HUDEP-2 (cell line): ENCODE results near the gene LPP.

Experiments used
- DNase-seq, 76 experiments: peaks; one replicate each; lab custom pipeline; 2025; ENCODE audit not compliant: unreplicated experiment in 76 of 76; lab: John Stamatoyannopoulos, UW

LPP gene

DNA sequence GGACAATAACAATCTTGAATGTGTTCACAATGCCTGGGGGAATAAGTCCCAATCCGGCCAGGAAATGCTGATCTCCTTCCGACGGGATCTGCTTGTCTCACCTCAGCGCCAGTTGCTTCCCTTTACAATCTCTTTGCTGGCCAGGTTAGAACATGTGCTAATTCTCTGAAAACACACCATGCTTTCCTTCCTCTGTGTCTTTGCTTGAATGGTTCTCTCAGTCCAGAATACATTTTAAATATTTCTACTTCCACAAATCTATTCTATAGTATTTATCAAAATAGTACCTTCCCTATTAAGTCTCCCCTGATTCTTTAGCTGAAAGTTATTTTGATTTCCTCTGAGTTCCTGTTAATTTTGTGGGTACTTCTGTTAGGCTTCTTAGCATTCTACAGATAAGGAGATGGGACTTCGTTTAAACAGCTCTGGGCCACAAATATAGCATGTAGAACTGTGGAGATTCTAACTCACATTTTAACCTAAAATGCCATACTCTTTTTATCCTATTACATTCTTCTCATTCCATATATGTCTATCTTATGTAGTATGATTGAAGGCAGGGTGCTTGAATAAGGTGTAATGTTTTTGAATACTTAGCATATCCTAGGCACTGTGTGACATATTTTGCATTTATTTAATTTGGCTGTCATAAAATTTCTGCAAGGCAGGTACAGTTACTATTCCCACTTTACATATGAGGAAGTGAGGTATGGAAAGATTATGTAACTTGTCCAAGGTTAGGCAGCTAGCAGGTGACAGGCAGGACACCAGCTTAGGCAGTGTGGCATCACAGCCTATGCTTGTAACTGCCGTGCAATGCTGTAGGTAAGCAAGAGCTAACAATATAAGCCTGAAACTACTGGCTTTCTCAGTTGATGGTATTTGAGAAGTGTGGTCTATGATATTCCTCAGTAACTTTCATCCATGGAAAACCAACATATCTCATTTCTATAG lies 299.8 kb downstream of the LPP start:
- no peak for DNase-seq

DNA sequence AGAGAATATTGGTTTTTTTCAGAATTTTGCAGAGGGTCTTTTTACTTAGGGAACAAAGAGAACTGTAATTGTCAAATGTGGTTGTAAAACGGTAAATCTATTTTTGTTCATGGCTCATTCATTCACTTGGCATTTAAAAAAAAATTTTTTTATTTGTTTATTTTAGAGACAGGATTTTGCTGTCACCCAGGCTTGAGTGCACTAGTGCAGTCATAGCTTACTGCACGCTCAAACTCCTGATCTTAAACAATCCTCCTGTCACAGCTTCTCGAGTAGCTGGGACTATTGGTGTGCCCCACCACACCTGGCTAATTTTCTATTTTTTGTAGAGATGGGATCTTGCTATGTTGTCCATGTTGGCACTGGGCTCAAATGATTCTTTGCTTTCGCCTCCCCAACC lies 301.8 kb downstream of the LPP start:
- no peak for DNase-seq

DNA sequence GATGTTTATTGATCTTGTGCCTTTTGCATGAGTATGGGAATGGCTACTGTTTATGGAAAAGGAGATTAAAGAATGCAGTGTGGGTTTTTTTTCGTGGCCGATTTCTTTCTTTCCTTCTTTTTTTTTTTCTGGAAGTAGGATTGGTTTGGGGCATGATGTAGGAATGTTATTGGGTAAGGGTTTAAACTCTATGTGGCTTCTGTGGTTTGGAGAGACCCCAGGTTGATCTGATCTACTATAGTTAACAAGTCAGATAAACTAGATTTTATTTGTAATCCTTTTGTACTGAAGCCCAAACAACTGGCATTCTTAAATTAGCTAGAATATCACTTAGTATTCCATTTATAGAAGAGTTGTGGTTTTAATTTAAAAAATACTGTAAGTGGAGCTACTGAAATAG lies 304.8 kb downstream of the LPP start:
- no peak for DNase-seq

DNA sequence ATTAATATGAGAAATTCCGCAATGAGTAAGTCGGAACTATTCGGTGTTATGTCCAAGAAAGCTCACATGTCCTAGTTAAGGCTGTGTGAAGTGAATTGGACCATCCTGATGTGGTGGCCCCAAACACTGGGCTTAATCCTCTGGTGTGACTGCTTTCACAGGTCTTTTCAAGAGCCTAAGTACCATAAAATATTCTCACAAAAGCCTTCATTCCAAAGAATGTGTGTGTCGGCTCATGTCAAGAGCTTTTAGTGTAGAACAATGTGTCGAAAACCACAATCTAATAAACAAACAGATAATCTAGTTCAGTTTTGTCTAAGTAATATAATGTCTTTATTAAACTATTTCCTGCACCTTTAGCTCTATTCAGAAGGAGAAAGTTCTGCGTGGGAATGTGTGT lies 311.4 kb downstream of the LPP start:
- no peak for DNase-seq

DNA sequence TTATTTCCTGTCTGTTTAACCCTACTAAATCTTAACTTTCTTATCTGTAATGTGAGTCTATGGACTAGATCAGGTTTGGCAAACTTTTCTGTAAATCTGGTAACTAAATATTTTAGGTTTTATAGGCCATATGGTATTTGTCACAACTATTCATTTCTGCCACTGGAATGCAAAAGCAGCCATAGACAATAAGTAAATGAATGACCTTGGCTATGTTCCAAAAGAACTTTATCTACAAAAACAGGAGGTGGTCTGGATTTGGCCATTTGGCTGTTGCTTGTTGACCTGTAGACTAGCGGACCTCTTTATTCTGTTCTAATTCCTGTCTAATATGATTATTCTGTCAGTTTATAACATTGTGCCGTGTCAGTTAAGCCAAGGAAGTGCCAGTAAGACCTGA lies 314.2 kb downstream of the LPP start:
- no peak for DNase-seq

DNA sequence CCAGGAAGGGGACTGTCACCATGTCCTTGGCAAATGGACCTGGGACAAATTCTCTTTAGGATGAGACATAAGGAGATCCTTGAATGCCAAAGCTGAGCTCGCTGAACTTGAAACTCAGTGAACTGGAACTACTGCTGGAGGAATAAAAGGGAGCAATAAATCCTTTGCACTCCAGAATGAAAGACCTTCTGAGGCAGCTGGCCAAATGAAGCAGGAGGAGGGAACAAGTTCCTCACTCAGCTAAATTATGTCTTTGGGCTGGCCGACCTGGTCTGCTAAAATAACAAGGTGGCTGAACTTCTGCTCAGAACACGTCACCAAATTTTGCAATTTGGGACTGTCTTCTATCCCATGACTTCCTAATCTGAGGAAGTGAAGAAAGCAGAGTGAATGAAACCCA lies 314.7 kb downstream of the LPP start:
- DNase-seq, result no peak

DNA sequence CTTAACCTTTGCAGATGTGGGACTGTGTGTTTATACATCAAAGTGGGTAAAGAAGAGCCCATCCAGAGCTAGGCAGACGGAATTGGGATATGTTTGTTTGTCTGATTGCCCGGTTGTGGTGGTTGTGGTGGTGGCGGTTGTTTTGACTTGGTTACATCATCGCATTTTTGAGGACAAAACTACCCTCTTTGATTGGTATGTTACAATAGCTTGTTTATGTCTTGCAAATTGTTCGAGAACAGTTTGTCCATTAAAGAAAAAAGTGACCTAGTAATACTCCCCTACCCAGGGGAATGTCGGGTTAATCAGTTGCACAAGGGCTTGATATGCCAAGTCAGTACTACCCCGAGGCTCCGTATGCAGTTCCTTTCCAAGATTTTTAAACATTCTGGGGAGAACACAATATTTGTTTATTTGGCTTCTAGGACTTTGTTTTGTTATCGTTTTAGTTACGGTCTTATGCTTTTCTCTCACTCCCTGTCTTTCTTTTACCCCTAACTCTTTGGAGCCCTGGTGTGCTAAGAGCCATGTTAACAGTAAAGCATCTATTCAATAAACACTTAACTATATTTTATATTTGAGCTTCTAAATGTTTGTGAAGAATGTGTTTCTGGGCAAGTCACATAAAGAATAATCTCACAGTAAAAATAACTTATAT lies 315.4 kb downstream of the LPP start:
- no peak for DNase-seq

DNA sequence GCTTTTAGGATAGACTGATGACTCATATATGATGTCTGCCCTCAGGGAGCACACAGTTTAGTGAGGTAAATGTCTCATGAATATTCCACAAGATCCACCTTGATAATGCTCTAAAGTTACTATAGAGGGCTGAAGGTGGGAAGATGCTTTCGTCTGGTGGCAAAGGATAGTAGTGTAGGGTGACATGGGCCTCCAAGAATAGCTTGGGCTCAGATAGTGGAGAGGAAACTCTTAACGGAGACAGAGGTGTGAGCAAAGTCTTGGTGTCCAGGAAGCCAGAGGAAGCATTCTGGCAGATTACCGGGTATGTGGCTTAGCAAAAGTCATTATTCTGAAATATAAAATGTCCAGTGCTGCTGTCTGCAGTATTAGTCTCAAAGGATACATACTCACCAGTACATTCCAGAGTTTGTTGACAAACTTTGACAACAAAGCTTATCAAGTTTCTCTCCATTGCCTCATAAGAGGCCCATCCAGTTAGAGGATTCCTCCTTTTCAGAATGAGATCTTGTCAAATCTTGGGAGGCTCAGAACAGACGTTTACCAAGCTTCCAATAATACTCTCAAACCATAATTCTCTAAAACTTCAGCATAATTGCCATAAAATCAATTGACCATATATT lies 316.7 kb downstream of the LPP start:
- DNase-seq, result no peak

DNA sequence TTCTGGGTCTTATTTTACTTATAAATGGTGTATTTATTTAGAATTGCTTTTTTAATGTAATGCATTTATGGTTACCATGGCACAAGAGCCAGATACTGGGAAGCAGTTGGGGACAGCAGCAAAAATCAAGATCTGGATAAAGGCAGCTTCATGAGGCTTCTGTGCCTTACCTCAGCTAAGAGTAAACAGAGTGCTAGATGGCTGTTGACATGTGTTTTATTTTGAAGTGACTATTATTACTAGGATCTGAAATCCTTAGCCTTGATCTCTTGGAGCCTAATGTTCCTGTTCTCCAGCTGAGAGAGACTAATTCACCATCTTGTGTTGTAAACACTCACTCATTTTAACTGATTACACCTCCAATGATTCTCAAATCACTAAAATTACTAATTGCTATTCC lies 317.8 kb downstream of the LPP start:
- DNase-seq, result no peak

DNA sequence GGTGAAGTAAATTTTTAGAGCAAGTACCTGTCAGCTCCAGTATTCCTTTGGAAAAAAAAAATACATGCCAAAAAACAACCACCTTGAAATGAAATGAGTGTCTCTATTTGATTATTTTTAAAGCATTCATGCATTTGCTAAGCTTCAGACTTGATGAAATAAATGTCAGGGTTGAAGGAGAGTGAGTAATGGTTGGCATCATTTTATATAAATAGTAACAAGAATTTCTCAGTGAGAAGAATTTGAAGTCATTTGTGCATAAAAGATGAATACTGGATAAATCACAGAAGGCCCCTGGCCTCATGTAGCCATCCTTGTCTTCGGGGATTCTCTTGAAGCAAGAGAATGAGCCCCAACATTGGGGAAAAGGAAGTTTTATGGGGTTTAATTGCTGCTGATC lies 318.4 kb downstream of the LPP start:
- no peak for DNase-seq

DNA sequence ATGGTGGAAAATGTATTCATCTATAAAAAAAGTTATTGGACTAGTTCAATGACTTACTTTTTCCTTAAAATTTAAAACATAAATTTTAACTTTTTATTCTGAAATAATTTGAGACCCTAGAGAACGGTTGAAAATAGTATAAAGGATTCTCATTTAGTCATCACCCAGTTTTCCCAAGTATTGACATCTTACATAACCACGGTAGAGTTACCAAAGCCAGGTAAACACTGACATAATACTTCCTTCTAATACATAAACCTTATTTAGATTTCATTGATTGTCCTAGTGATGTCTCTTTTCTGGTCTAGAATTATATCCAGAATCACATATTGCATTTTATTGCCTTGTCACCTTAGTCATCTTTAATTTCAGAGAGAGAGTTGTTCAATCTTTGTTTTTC lies 319.1 kb downstream of the LPP start:
- DNase-seq, result no peak

DNA sequence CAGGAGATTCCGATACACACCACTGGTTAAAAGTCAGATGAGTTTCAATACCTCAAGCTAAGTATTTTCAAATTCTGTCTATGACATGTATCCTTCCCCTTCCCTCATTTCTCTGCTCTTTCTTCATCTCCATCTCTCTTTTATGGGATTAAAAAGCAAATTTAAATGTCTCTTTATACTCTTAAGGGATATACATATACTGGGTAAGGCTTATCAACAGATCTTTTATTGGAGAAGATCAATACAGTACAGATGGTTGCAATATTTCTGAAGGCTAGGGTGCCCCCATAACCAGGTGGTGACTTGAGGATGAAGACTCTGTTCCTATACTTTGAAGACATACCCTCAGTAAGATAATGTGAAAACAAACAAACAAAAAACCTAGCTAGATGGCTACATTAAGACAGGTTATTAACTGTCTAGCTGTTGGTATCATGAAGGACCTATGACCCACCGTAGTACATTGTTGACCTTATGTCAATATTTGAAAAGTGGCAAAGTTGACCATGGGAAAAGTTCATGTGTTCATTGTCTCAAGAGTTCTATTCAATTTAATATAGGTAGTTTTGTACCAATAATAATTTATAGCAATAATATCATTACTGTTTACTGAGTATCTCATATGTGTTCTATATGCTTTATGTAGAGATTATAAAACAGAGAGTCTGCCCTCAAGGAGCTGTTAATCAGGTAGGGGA lies 319.8 kb downstream of the LPP start:
- DNase-seq, result no peak

DNA sequence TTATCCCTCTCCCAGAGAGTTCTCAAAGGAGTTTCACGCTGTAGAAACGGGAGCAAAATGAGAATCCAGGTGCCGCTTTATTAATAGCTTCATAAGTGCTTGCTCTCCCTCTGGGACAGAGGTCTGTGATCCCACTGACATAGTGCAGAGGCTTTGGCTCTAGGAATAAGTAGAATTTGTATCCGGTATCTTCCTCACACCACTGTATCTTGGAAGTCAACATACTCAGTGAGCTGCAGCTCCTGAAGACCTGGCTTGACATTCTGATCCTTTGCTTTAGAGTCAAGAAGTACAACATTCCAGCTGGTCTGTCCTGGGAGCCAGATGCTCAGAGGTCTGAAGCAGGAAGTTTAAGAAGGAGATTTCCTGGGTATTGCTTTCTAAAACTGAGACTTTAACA lies 323.0 kb downstream of the LPP start:
- no peak for DNase-seq

DNA sequence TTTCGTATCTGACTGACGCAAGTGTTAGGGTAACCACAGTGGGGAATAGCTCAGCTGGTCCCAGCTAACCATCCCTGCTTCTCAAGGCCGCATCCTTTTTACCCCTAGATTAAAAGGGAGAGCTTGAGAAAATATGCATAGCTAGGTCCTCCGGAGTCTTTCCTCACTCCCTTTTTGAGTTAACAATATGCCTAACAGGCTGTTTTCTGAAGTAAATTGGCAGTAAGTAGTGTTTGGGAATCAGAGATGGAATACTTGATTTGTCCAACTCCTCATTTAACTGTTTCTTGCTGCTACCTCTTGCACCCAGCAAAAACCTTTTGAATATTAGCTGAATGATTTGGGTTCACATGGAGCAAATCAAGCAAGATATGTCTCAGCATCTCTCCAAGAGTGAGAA lies 326.1 kb downstream of the LPP start:
- DNase-seq, result no peak

DNA sequence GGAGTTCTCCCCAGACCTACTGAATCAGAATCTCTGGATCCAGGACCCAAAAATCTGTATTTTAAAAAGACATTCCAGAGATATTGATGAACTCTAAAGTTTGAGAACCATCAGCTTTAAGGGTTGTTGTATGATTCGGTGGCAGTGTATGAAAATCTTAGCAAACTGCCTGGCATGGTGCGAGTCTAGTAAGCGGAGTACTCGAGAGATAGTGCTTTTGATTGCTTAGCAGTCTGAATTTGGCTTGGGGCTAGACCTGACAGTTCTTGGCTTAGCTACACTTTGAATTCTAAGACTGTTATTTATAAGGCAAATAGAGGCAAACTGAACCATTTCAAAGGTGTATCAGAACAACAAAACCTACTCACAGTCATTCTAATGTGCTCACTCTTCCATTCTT lies 329.0 kb downstream of the LPP start:
- no peak for DNase-seq

DNA sequence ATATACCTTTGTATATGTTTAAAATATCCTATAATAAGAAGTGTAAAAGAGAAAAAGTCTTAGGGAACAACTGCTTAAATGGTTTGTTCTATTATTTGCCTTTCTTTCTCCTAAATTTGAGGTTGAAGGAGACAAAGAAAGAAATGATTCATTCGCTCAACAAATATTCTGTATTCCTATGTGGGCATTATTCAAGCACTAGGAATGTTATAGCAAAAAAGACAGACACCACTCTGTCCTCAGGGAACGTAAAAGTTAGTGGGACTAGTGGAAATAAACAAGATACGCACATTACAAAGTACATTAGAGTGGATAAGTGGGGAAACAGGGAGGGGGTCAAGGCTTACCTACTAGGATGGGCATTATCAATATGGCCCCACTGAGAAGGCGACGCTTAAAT lies 332.2 kb downstream of the LPP start:
- DNase-seq, result no peak

DNA sequence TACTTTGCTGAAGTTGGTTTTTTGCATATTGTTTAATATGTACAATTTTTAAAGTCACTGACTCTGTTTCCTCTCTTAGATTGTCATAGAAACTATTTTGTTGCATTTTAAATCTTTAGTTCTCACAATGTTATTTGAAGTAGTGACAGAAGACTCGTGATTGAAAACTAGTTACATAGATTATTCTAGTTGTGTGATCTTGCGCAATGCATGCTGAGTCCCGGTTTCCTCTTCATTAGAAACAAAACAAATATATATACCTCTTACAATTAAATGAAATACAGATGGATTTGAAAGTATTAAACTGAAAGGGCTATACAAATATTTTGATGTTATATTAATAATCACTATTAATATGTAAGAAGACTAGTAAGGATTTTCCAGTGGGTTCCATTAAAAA lies 333.0 kb downstream of the LPP start:
- DNase-seq, result no peak

DNA sequence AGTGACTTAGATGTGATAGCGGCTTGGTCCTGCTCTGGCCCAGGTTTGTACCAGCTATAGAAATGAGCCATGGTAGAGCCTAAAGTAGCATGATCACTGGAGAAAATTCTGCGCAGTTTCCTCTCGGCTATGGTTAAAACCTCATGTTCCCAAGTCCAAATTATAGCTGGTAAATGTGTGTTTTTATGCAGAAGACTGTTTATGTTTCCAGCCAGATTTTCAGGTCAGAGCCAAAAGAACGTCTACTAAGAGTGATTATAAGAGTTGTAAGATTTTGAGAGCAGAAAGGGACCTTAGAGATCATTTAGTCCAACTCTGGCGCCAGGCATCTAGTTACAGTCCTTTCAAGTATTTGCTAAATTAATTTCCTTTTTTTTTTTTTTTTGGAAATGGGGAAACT lies 333.7 kb downstream of the LPP start:
- no peak for DNase-seq

DNA sequence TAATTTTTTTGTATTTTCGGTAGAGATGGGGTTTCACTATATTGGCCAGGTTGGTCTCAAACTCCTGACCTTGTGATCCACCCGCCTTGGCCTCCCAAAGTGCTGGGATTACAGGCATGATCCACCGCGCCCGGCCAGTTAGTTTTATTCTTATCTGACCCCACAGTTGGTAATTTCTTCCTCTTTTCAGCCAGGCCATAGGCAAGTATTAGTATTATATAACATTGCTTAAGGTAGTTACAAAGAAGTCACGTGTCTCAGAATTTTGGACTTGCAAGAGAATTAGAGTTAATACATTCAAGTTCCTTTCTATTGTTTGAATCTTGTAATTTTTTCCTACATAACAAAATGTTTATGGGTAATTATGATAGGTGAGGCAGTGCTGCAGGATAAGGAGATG lies 334.8 kb downstream of the LPP start:
- DNase-seq, result no peak

DNA sequence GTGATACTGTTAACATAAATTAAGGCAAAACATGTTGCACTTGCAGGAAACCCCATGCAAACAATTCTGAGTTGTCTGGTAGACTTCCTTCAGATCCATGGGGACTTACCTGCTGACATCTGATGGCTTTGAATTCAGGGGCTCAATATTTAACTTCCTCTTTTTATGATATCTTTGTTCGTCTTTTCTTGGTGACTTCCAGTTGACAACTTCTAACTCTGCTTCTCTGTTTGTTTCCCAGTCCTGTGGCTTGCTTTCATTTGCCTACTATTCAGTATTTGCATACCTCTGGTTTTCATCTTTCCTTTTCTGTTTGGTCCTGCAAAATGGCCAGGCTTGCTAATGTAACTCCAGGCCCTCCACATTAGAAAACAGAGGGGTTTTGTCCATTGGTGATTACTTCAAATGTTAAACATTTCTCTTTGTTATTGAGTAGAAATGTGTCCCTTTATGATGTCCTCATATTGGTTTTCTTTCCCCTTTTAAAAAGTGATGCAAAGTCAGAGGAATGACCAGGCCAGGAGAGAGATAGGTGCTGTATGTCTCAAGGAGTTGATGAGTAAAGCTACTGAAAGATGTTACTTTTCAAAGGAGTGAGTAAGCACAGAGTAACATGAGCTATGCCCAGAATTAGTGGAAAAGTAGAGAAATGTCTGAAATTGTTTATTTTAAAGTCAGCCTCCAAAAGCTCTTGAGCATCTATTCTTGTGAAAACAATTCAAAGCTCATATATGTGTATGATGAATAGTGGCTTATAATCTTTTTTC lies 335.9 kb downstream of the LPP start:
- DNase-seq, result no peak

DNA sequence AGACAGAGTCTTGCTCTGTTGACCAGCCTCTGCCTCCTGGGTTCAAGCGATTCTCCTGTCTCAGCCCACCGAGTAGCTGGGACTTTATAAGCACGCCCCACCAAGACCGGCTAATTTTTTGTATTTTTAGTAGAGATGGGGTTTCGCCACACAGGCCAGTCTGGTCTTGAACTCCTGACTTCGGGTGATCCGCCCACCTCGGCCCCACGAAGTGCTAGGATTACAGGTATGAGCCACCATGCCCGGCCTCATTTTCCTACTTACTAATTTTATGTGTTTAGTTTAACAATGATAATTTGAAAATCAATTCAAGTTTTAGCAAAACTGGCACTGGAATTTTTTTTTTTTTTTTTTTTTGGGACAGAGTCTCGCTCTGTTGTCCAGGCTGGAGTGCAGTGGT lies 336.5 kb downstream of the LPP start:
- no peak for DNase-seq
